ENCODE results near the gene TRPV4. TPM values are rescaled to one million over a fixed set of nuclear protein-coding genes. Genes with fewer than 3 reads are reported as not detected.

TRPV4 gene
- total RNA-seq, 1 experiment from 2014 or later = 2.4 TPM

GRCh38 chr12:109831365-109831764, 1.8 kb downstream of the TRPV4 start:
- H3K4me2 ChIP-seq (ENCODE audit: low read length) = no peak overlapping the region
- TF ChIP-seq EZH2phosphoT487 (IDR thresholded peaks at IDR 0.05; ENCODE audit: borderline replicate concordance, low read length) (no peak), CTCF (conservative IDR thresholded peaks at IDR 0.05; ENCODE audit: low read depth, low read length) (no peak), EZH2 (IDR thresholded peaks at IDR 0.05; ENCODE audit: low read length, unreplicated experiment) (no peak)
- no peak overlapping the region for H3K9ac ChIP-seq (ENCODE audit: low read length)
- no peaks in the 10 kb centered on the region for H3K27me3 ChIP-seq (ENCODE audit: low read length)
- H2AFZ ChIP-seq (ENCODE audit: low read length) = no peak overlapping the region
- no peaks in the 10 kb centered on the region for H3K9me2 ChIP-seq (replicated peaks; ENCODE audit: low read length)
- ATAC-seq (no peak), DNase-seq (no peak)
- intact Hi-C loops (cut with micrococcal nuclease) = no loop called here
- H3K27ac ChIP-seq (ENCODE audit: low read length) = no peak overlapping the region
- CTCF ChIA-PET = no interaction called here
- H3K36me3 ChIP-seq (ENCODE audit: low read depth, low read length) = no peaks in the 10 kb centered on the region
- H3F3A ChIP-seq (ENCODE audit: low read length, unreplicated experiment) = no peaks in the 10 kb centered on the region
- no peaks in the 10 kb centered on the region for H3K79me2 ChIP-seq (ENCODE audit: low read length)
- H3K4me1 ChIP-seq (ENCODE audit: insufficient read depth, low read length) = no peaks in the 10 kb centered on the region
- H3K4me3 ChIP-seq (ENCODE audit: low read length) = no peak overlapping the region
- no peaks in the 10 kb centered on the region for H4K20me1 ChIP-seq (ENCODE audit: low read length)
- no peaks in the 10 kb centered on the region for H3K9me3 ChIP-seq (ENCODE audit: low read length)
- no TSS peak for BruUV-seq (replicated peaks)
- POLR2A ChIA-PET (ENCODE audit: unreplicated experiment) = no interaction called here

GRCh38 chr12:109830718-109831117, 2.5 kb downstream of the TRPV4 start:
- Histone ChIP-seq H4K20me1 (ENCODE audit: low read length) (no peaks in the 10 kb centered on the region), H3K36me3 (ENCODE audit: low read depth, low read length) (no peaks in the 10 kb centered on the region), H3K9ac (ENCODE audit: low read length) (no peak overlapping the region), H3K27ac (ENCODE audit: low read length) (no peak overlapping the region), H3K4me3 (ENCODE audit: low read length) (no peak overlapping the region), H3K79me2 (ENCODE audit: low read length) (no peaks in the 10 kb centered on the region), H2AFZ (ENCODE audit: low read length) (no peak overlapping the region), H3K9me2 (replicated peaks; ENCODE audit: low read length) (no peaks in the 10 kb centered on the region), H3K4me1 (ENCODE audit: insufficient read depth, low read length) (no peaks in the 10 kb centered on the region), H3K4me2 (ENCODE audit: low read length) (no peak overlapping the region), H3K9me3 (ENCODE audit: low read length) (no peaks in the 10 kb centered on the region), H3K27me3 (ENCODE audit: low read length) (no peaks in the 10 kb centered on the region), H3F3A (ENCODE audit: low read length, unreplicated experiment) (no peaks in the 10 kb centered on the region)
- no TSS peak for BruUV-seq (replicated peaks)
- intact Hi-C loops (cut with micrococcal nuclease) = no loop called here
- no peak for ATAC-seq
- TF ChIP-seq EZH2 (IDR thresholded peaks at IDR 0.05; ENCODE audit: low read length, unreplicated experiment) (no peak), CTCF (conservative IDR thresholded peaks at IDR 0.05; ENCODE audit: low read depth, low read length) (no peak), EZH2phosphoT487 (IDR thresholded peaks at IDR 0.05; ENCODE audit: borderline replicate concordance, low read length) (no peak)
- ChIA-PET CTCF (no interaction called here), POLR2A (ENCODE audit: unreplicated experiment) (no interaction called here)
- no peak for DNase-seq

- H4K20me1 ChIP-seq (ENCODE audit: low read length) = no peaks in the 10 kb centered on the region
- H3K36me3 ChIP-seq (ENCODE audit: low read depth, low read length) = no peaks in the 10 kb centered on the region
- H3F3A ChIP-seq (ENCODE audit: low read length, unreplicated experiment) = no peaks in the 10 kb centered on the region
- no peaks in the 10 kb centered on the region for H3K27me3 ChIP-seq (ENCODE audit: low read length)
- no peak for TF ChIP-seq EZH2phosphoT487 (IDR thresholded peaks at IDR 0.05; ENCODE audit: borderline replicate concordance, low read length)
- ATAC-seq = no peak
- no peaks in the 10 kb centered on the region for H3K9me3 ChIP-seq (ENCODE audit: low read length)
- ChIA-PET CTCF (no interaction called here), POLR2A (ENCODE audit: unreplicated experiment) (no interaction called here)
- H3K4me2 ChIP-seq (ENCODE audit: low read length) = no peak overlapping the region
- no peaks in the 10 kb centered on the region for H3K79me2 ChIP-seq (ENCODE audit: low read length)
- BruUV-seq (replicated peaks) = no TSS peak
- intact Hi-C loops (cut with micrococcal nuclease) = no loop called here
- H3K9me2 ChIP-seq (replicated peaks; ENCODE audit: low read length) = no peaks in the 10 kb centered on the region
- DNase-seq = no peak
- no peaks in the 10 kb centered on the region for H3K4me1 ChIP-seq (ENCODE audit: insufficient read depth, low read length)
- H3K4me3 ChIP-seq (ENCODE audit: low read length) = no peak overlapping the region
- H3K9ac ChIP-seq (ENCODE audit: low read length) = no peak overlapping the region
- H2AFZ ChIP-seq (ENCODE audit: low read length) = no peak overlapping the region
- H3K27ac ChIP-seq (ENCODE audit: low read length) = no peak overlapping the region
These were observed 2.9 kb downstream of the TRPV4 start for GRCh38 chr12:109830267-109830666.

Data from PC-3 (cell line).